ENCODE measurements around the gene ZNF718.
"Not testable (repeated sequence)": the region's sequence is repeated elsewhere in the genome, so short reads cannot be mapped to it uniquely, and the experiment has no call there.

ZNF718 gene

GRCh38 chr4:161496-162284, 37.4 kb downstream of the ZNF718 start:
- DNase-seq, result no peak

GRCh38 chr4:169640-170039, 45.3 kb downstream of the ZNF718 start:
- DNase-seq, result not testable (repeated sequence)

GRCh38 chr4:171318-171717, 47.0 kb downstream of the ZNF718 start:
- DNase-seq, result not testable (repeated sequence)

GRCh38 chr4:173666-174314, 49.5 kb downstream of the ZNF718 start:
- DNase-seq, result no peak

- no peak for DNase-seq
Observed at GRCh38 chr4:175986-176385, 51.7 kb downstream of the ZNF718 start.

- DNase-seq, result no peak
Observed at GRCh38 chr4:176995-177394, 52.7 kb downstream of the ZNF718 start.

- not testable (repeated sequence) for DNase-seq
Observed at GRCh38 chr4:182225-182624, 57.9 kb downstream of the ZNF718 start.

GRCh38 chr4:188091-188490, 63.8 kb downstream of the ZNF718 start:
- no peak for DNase-seq

GRCh38 chr4:195159-195558, 70.9 kb downstream of the ZNF718 start:
- not testable (repeated sequence) for DNase-seq

- no peak for DNase-seq
Observed at GRCh38 chr4:200936-201335, 76.6 kb downstream of the ZNF718 start.

GRCh38 chr4:202822-203221, 78.5 kb downstream of the ZNF718 start:
- DNase-seq, result not testable (repeated sequence)

- DNase-seq, result no peak
Observed at GRCh38 chr4:205097-205756, 80.9 kb downstream of the ZNF718 start.

- no peak for DNase-seq
Observed at GRCh38 chr4:206054-206453, 81.8 kb downstream of the ZNF718 start.

GRCh38 chr4:208416-209096, 84.3 kb downstream of the ZNF718 start:
- not testable (repeated sequence) for DNase-seq

- no peak for DNase-seq
Observed at GRCh38 chr4:211033-211511, 86.8 kb downstream of the ZNF718 start.

GRCh38 chr4:212438-213188, 88.3 kb downstream of the ZNF718 start:
- no peak for DNase-seq

GRCh38 chr4:213189-213535, 88.9 kb downstream of the ZNF718 start:
- DNase-seq, result not testable (repeated sequence)
